Trophoblast cell (in vitro differentiated cells and primary cell): ENCODE data around the gene CASZ1.

ENCODE experiments used
- DNase-seq, 2 donors: peaks; one replicate each; pipeline ENCODE4 v3.0.0-alpha.2; 2016
- H2AFZ ChIP-seq: 2 replicates; pipeline ENCODE4 v1.6.1; 2013; ENCODE audit warnings: low read length, moderate library complexity, mild to moderate bottlenecking; ENCODE audit not compliant: insufficient read depth, poor library complexity
- H2AK5ac ChIP-seq: 2 replicates; pipeline ENCODE4 v1.6.1; 2013; ENCODE audit warnings: mild to moderate bottlenecking, low read length
- H2BK120ac ChIP-seq: 2 replicates; pipeline ENCODE4 v1.6.1; 2013; ENCODE audit warnings: low read length, mild to moderate bottlenecking, moderate library complexity; ENCODE audit not compliant: insufficient read depth, poor library complexity
- H2BK12ac ChIP-seq: 2 replicates; pipeline ENCODE4 v1.6.1; 2013; ENCODE audit warnings: mild to moderate bottlenecking, low read length, moderate library complexity
- H2BK5ac ChIP-seq: 2 replicates; pipeline ENCODE4 v1.6.1; 2013; ENCODE audit warnings: low read length, low read depth, moderate library complexity, mild to moderate bottlenecking; ENCODE audit not compliant: poor library complexity
- H3K14ac ChIP-seq: 2 replicates; pipeline ENCODE4 v1.6.1; 2013; ENCODE audit warnings: mild to moderate bottlenecking, low read length
- H3K18ac ChIP-seq: 2 replicates; pipeline ENCODE4 v1.6.1; 2013; ENCODE audit warnings: mild to moderate bottlenecking, low read length
- H3K23ac ChIP-seq: 2 replicates; pipeline ENCODE4 v1.6.1; 2013; ENCODE audit warnings: low read length
- H3K27ac ChIP-seq: 2 replicates; pipeline ENCODE4 v1.5.1; 2013; ENCODE audit warnings: low read depth, mild to moderate bottlenecking, inconsistent platforms, low read length, moderate library complexity
- H3K27me3 ChIP-seq: 2 replicates; pipeline ENCODE4 v1.6.1; 2013; ENCODE audit warnings: inconsistent platforms, mild to moderate bottlenecking, low read length, moderate library complexity; ENCODE audit not compliant: insufficient read depth
- H3K36me3 ChIP-seq, 2 experiments: 1 replicate in 1 of 2; 2 replicates in 1 of 2; pipeline ENCODE4 v1.6.1; 2013; ENCODE audit warnings: low read length in 2 of 2, mild to moderate bottlenecking in 2 of 2, moderate library complexity in 1 of 2; ENCODE audit not compliant: insufficient read depth in 2 of 2, control insufficient read depth in 1 of 2
- H3K4ac ChIP-seq: 2 replicates; pipeline ENCODE4 v1.6.1; 2013; ENCODE audit warnings: low read depth, mild to moderate bottlenecking, low read length, moderate library complexity
- H3K4me1 ChIP-seq, 2 experiments: 1 replicate in 1 of 2; 2 replicates in 1 of 2; pipeline ENCODE4 v1.6.1; 2013; ENCODE audit warnings: low read length in 2 of 2, mild to moderate bottlenecking in 2 of 2, moderate library complexity in 1 of 2; ENCODE audit not compliant: insufficient read depth in 2 of 2, control insufficient read depth in 1 of 2
- H3K4me2 ChIP-seq: 2 replicates; pipeline ENCODE4 v1.6.1; 2013; ENCODE audit warnings: inconsistent platforms, mild to moderate bottlenecking, low read length, moderate library complexity
- H3K4me3 ChIP-seq: 2 replicates; pipeline ENCODE4 v1.5.1; 2013; ENCODE audit warnings: mild to moderate bottlenecking, low read depth, low read length, inconsistent platforms
- H3K79me1 ChIP-seq: one replicate; pipeline ENCODE4 v1.6.1; 2013; ENCODE audit warnings: low read length
- H3K79me2 ChIP-seq: 2 replicates; pipeline ENCODE4 v1.6.1; 2013; ENCODE audit warnings: low read length, mild to moderate bottlenecking; ENCODE audit not compliant: control insufficient read depth, insufficient read depth, poor library complexity
- H3K9ac ChIP-seq: 2 replicates; pipeline ENCODE4 v1.6.1; 2013; ENCODE audit warnings: mild to moderate bottlenecking, low read length
- H3K9me3 ChIP-seq: 2 replicates; pipeline ENCODE4 v1.6.1; 2013; ENCODE audit warnings: low read depth, mild to moderate bottlenecking, control low read depth, inconsistent platforms, low read length; ENCODE audit not compliant: insufficient read depth
- H4K12ac ChIP-seq: 2 replicates; pipeline ENCODE4 v1.6.1; 2013; ENCODE audit warnings: low read depth, mild to moderate bottlenecking, low read length, moderate library complexity
- H4K8ac ChIP-seq: 2 replicates; pipeline ENCODE4 v1.6.1; 2013; ENCODE audit warnings: low read depth, mild to moderate bottlenecking, low read length, moderate library complexity
- H4K91ac ChIP-seq: one replicate; pipeline ENCODE4 v1.6.1; 2013; ENCODE audit warnings: low read depth, mild to moderate bottlenecking, low read length, moderate library complexity
- WGBS: extraction: QIAGEN DNeasy Blood & Tissue Kit; methylation state at CpG from one replicate; pipeline ENCODE4 v1.1.7; 2013; ENCODE audit warnings: missing lambda C conversion rate; ENCODE audit not compliant: insufficient read length, insufficient coverage; ENCODE audit errors: extremely low coverage; 5-methylcytosine and 5-hydroxymethylcytosine counted together

CASZ1 gene

DNA sequence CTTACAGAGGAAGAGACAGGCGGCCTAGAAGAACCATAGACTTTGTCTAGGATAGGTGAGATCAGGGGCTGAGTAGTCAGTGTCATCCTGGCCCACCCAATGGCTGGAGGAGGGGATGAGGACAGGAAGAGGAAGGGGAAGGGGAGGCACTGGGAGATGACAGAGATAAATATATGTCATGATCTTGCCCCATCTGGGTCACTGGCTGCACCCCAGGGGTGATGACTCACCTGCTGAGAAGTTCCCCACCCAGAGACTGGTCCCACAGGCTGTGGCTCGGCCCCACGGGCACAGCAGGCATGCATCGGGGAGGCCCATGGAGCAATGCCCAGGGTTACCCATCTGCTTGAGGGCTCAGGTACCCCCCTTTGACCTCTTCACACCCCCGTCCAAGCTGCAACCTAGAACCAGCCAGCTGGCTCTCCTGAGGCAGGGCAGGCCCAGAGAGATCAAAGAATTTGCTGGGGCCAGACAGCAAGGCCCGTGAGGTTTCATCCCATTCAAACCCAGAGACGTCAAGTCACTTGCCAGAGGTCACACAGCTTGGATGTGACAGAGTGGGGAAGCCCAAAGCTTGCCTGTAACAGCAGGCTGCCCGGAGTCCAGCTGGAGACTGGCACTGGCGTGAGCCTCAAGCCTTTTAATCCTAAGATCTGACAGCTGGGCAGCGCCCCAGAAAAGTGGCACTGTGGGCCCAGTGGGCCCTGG, 34.7 kb upstream of the CASZ1 start:
- H3K4me3 ChIP-seq, result no peak overlapping the region
- H4K91ac ChIP-seq, result no peak overlapping the region
- H4K8ac ChIP-seq, result no peak overlapping the region
- DNase-seq, result no peak
- no peaks in the 10 kb centered on the region for H3K79me1 ChIP-seq
- H3K27me3 ChIP-seq, result no peaks in the 10 kb centered on the region
- WGBS, result no CpG with 5 or more reads among the region's 10 CpGs
- no peak overlapping the region for H2BK12ac ChIP-seq
- H3K23ac ChIP-seq, result no peak overlapping the region
- no peak overlapping the region for H3K18ac ChIP-seq
- H3K4me2 ChIP-seq, result no peak overlapping the region
- peaks cover 1% of the 10 kb centered on the region for H3K9me3 ChIP-seq
- H2AK5ac ChIP-seq, result no peak overlapping the region
- no peaks in the 10 kb centered on the region for H3K36me3 ChIP-seq
- H3K79me2 ChIP-seq, result no peaks in the 10 kb centered on the region
- H3K27ac ChIP-seq, result no peak overlapping the region
- H4K12ac ChIP-seq, result no peak overlapping the region
- H3K14ac ChIP-seq, result no peak overlapping the region
- H2BK5ac ChIP-seq, result no peak overlapping the region
- H3K4ac ChIP-seq, result no peak overlapping the region
- H3K4me1 ChIP-seq, result peaks cover 5% of the 10 kb centered on the region in 2 experiments
- no peak overlapping the region for H2BK120ac ChIP-seq
- no peak overlapping the region for H3K9ac ChIP-seq
- no peak overlapping the region for H2AFZ ChIP-seq

DNA sequence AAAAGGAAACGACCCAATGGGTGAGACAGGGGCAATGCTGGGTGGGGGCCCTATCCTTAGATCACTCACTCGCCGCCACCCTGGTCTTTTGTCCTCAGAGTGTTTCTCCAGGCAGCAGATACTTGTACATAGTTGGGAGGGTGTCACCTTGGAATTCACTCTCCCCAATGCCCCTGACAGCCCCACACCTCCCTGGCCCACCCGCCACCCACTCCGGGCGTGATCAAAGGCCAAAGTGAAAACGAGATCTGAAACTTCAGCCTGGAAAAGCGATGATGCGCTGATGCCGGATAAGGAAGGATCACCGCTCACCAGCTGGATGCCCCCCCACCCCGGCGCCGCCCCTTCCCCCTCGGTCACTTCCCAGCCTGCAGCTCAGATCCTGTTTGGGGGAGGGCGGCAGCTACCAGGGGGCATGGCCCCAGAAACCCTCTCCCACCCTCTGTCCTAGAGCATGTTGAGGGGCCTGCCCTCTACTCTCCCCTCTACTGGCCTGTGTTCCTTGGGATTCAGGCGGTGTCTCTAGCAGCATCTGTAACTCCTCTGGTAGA, 33.6 kb upstream of the CASZ1 start:
- Histone ChIP-seq H3K36me3 (no peaks in the 10 kb centered on the region), H3K27ac (no peak overlapping the region), H3K4me2 (no peak overlapping the region), H3K79me1 (no peaks in the 10 kb centered on the region), H3K79me2 (no peaks in the 10 kb centered on the region), H3K9ac (no peak overlapping the region), H3K23ac (no peak overlapping the region), H3K9me3 (peaks cover 1% of the 10 kb centered on the region), H4K12ac (no peak overlapping the region), H2BK5ac (no peak overlapping the region), H3K4ac (no peak overlapping the region), H3K14ac (no peak overlapping the region), H2BK120ac (no peak overlapping the region), H2AFZ (no peak overlapping the region), H4K8ac (no peak overlapping the region), H2AK5ac (no peak overlapping the region), H3K27me3 (no peaks in the 10 kb centered on the region), H4K91ac (no peak overlapping the region), H3K4me3 (no peak overlapping the region), H3K4me1 (no peaks in the 10 kb centered on the region), H2BK12ac (no peak overlapping the region), H3K18ac (no peak overlapping the region)
- no CpG with 5 or more reads among the region's 17 CpGs for WGBS
- DNase-seq, result no peak

DNA sequence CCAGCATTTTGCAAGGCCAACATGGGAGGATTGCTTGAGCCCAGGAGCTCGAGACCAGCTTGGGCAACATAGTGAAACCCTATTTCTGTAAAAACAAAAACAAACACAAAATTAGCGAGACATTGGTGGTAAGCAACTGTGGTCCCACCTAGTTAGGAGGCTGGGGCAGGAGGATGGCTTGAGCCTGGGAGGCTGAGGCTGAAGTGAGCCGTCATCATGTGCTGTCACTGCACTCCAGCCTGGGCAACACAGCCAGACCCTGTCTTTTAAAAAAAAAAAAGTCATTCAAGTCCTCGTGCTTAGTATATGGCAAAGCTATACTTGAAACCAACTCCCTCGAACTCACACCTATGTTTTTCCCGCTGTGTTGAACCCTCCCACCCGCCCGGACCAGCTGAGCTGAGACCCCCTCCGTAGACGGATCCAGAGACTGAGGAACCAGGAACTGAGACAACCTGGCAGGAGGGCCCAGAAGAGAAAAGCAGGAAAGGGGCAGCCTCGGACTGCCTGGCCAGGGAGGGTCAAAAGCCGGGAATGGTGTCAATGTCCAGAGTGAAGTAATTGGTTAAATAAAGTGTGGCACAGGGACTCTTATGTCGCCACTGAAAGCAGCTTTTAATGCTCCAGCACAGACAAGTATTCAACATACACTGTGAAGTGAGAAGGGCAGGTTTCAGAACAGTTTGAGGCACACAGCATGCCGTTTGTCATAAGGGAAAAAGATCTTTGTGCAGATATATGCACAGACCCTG, 32.8 kb upstream of the CASZ1 start:
- Histone ChIP-seq H3K14ac (no peak overlapping the region), H3K4me2 (no peak overlapping the region), H3K4me3 (no peak overlapping the region), H3K18ac (no peak overlapping the region), H4K8ac (no peak overlapping the region), H2BK12ac (no peak overlapping the region), H3K23ac (no peak overlapping the region), H3K4me1 (peaks cover 0 to 3% of the 10 kb centered on the region in 2 experiments), H3K27me3 (no peaks in the 10 kb centered on the region), H3K9me3 (peaks cover 1% of the 10 kb centered on the region), H3K27ac (no peak overlapping the region), H4K91ac (no peak overlapping the region), H4K12ac (no peak overlapping the region), H2AFZ (no peak overlapping the region), H3K79me2 (no peaks in the 10 kb centered on the region), H3K79me1 (no peaks in the 10 kb centered on the region), H2BK5ac (no peak overlapping the region), H3K9ac (no peak overlapping the region), H3K36me3 (no peaks in the 10 kb centered on the region), H3K4ac (no peak overlapping the region), H2AK5ac (no peak overlapping the region), H2BK120ac (no peak overlapping the region)
- DNase-seq, result no peak
- WGBS, result no CpG with 5 or more reads among the region's 14 CpGs

DNA sequence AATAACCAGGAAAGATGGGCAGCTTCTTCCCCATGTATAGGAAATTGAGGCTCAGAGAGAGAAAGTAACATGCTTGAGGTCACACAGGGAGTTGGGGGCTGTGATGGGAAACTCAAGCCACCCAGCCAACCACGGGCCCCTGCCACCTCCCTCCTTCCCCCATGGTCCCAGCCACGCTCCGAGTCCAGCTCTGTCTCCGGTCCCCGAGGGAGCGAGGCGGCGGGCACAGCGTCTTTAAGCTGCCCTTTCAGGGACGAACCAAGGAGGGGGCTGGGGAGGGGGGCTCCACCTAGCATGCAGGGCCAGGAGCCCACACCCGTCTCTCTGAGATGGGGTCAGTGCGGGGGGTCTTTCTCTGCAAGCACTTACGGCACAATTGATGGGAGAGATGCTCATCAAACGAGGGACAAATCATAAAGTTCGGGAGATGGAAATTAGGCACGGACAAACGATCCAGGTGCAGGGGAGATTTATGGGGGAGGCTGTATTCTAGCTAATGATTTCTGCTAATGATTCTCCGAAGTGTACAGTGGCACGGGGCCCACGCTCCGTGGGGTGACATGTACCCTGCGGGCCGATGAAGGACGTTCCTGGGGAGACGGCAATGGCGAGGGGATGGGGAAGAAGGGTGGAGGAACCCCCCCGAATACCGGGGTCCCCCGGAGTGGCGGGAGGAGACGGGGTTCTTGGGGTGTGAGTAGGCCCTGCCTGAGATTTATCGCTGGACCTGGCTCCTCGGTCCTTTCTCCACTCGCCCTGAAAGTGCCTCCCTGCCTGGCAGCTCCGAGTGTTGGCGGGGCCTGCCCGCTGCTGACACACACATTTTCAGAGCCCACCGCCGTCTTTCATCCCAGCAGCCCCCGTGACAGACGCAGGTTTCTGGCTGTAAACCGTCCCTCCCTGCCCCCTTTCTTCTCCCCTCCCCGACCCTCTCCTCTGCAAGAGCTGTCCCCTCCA, 31.2 kb upstream of the CASZ1 start:
- no peak overlapping the region for H2BK5ac ChIP-seq
- H3K79me2 ChIP-seq, result no peaks in the 10 kb centered on the region
- no peaks in the 10 kb centered on the region for H3K36me3 ChIP-seq
- H4K91ac ChIP-seq, result no peak overlapping the region
- no peak overlapping the region for H3K9ac ChIP-seq
- peaks cover 1% of the 10 kb centered on the region for H3K9me3 ChIP-seq
- no peak overlapping the region for H2AFZ ChIP-seq
- no peak for DNase-seq
- H3K27ac ChIP-seq, result no peak overlapping the region
- no CpG with 5 or more reads among the region's 43 CpGs for WGBS
- H3K18ac ChIP-seq, result no peak overlapping the region
- no peak overlapping the region for H4K8ac ChIP-seq
- no peak overlapping the region for H2AK5ac ChIP-seq
- no peak overlapping the region for H2BK12ac ChIP-seq
- no peak overlapping the region for H3K23ac ChIP-seq
- no peak overlapping the region for H3K14ac ChIP-seq
- H3K4ac ChIP-seq, result no peak overlapping the region
- H3K4me3 ChIP-seq, result no peak overlapping the region
- peaks cover 0 to 3% of the 10 kb centered on the region in 2 experiments for H3K4me1 ChIP-seq
- H2BK120ac ChIP-seq, result no peak overlapping the region
- H3K79me1 ChIP-seq, result no peaks in the 10 kb centered on the region
- no peaks in the 10 kb centered on the region for H3K27me3 ChIP-seq
- no peak overlapping the region for H4K12ac ChIP-seq
- H3K4me2 ChIP-seq, result no peak overlapping the region
